ENCODE results near the gene AIG1.
A peak's percentile ranks its signal among the peaks of the same experiment; 100 is the strongest.
"Not testable (repeated sequence)": the region's sequence is repeated elsewhere in the genome, so short reads cannot be mapped to it uniquely, and the experiment has no call there.

Gene AIG1

GRCh38 chr6:143329323-143329722 lies 268.6 kb downstream of the AIG1 start:
- no peak for DNase-seq (ENCODE audit: low read depth)

- DNase-seq (ENCODE audit: low read depth) = no peak
These were observed 270.7 kb downstream of the AIG1 start for GRCh38 chr6:143331362-143331761.

- no peak for DNase-seq (ENCODE audit: low read depth)
These were observed 271.6 kb downstream of the AIG1 start for GRCh38 chr6:143332153-143332845.

GRCh38 chr6:143333081-143333480 lies 272.4 kb downstream of the AIG1 start:
- no peak for DNase-seq (ENCODE audit: low read depth)

GRCh38 chr6:143333749-143334520 lies 273.2 kb downstream of the AIG1 start:
- no peak for DNase-seq (ENCODE audit: low read depth)

- DNase-seq (ENCODE audit: low read depth) = no peak
These were observed 275.2 kb downstream of the AIG1 start for GRCh38 chr6:143335865-143336264.

- DNase-seq (ENCODE audit: low read depth) = no peak
These were observed 275.9 kb downstream of the AIG1 start for GRCh38 chr6:143336446-143337152.

- peak; percentile 51 for DNase-seq (ENCODE audit: low read depth)
These were observed 276.7 kb downstream of the AIG1 start for GRCh38 chr6:143337201-143337949.

- no peak for DNase-seq (ENCODE audit: low read depth)
These were observed 278.5 kb downstream of the AIG1 start for GRCh38 chr6:143339223-143339622.

- not testable (repeated sequence) for DNase-seq (ENCODE audit: low read depth)
These were observed 284.8 kb downstream of the AIG1 start for GRCh38 chr6:143345477-143345876.

- DNase-seq (ENCODE audit: low read depth) = no peak
These were observed 285.3 kb downstream of the AIG1 start for GRCh38 chr6:143346004-143346403.

GRCh38 chr6:143348531-143348930 lies 287.8 kb downstream of the AIG1 start:
- DNase-seq (ENCODE audit: low read depth) = no peak

GRCh38 chr6:143349530-143349929 lies 288.8 kb downstream of the AIG1 start:
- no peak for DNase-seq (ENCODE audit: low read depth)

- DNase-seq (ENCODE audit: low read depth) = no peak
These were observed 295.6 kb downstream of the AIG1 start for GRCh38 chr6:143356101-143356880.

GRCh38 chr6:143357152-143357551 lies 296.5 kb downstream of the AIG1 start:
- no peak for DNase-seq (ENCODE audit: low read depth)

- DNase-seq (ENCODE audit: low read depth) = no peak
These were observed 297.0 kb downstream of the AIG1 start for GRCh38 chr6:143357561-143358255.

- no peak for DNase-seq (ENCODE audit: low read depth)
These were observed 301.0 kb downstream of the AIG1 start for GRCh38 chr6:143361536-143362191.

- no peak for DNase-seq (ENCODE audit: low read depth)
These were observed 301.5 kb downstream of the AIG1 start for GRCh38 chr6:143362192-143362558.

GRCh38 chr6:143363299-143363698 lies 302.6 kb downstream of the AIG1 start:
- no peak for DNase-seq (ENCODE audit: low read depth)

- DNase-seq (ENCODE audit: low read depth) = no peak
These were observed 307.7 kb downstream of the AIG1 start for GRCh38 chr6:143368426-143368825.

Data from stimulated activated CD8-positive, alpha-beta memory T cell treated with anti-CD3 and anti-CD28 coated beads, Interleukin-4, amount 100 ng/mL, for 24 hours (primary cell).